Endothelial cell (in vitro differentiated cells): Measurements from ENCODE around the gene FXYD2. TPM values are rescaled to one million over a fixed set of nuclear protein-coding genes. Genes with fewer than 3 reads are reported as not detected.

Source experiments
- DNase-seq: peaks from one replicate; pipeline ENCODE4 v3.0.0; 2021; ENCODE audit warnings: low spot score
- H3K27ac Mint-ChIP-seq: one replicate; pipeline ENCODE4 v1.8.0; 2021; ENCODE audit warnings: mixed read lengths, inconsistent platforms; ENCODE audit not compliant: unreplicated experiment
- H3K27me3 Mint-ChIP-seq: one replicate; pipeline ENCODE4 v1.8.0; 2021; ENCODE audit warnings: mild to moderate bottlenecking, moderate library complexity, mixed read lengths, inconsistent platforms; ENCODE audit not compliant: unreplicated experiment
- H3K36me3 Mint-ChIP-seq: one replicate; pipeline ENCODE4 v1.8.0; 2021; ENCODE audit warnings: mild to moderate bottlenecking, low read depth, mixed read lengths, inconsistent platforms; ENCODE audit not compliant: unreplicated experiment
- H3K4me1 Mint-ChIP-seq: one replicate; pipeline ENCODE4 v1.8.0; 2021; ENCODE audit warnings: mild to moderate bottlenecking, mixed read lengths, inconsistent platforms; ENCODE audit not compliant: unreplicated experiment
- H3K4me3 Mint-ChIP-seq: one replicate; pipeline ENCODE4 v1.8.0; 2021; ENCODE audit warnings: mild to moderate bottlenecking, mixed read lengths, inconsistent platforms; ENCODE audit not compliant: unreplicated experiment
- H3K9me3 Mint-ChIP-seq: one replicate; pipeline ENCODE4 v1.8.0; 2021; ENCODE audit warnings: mixed read lengths, inconsistent platforms; ENCODE audit not compliant: unreplicated experiment
- total RNA-seq: library from RNA; stranded (reverse); fragmentation: NEBNext Ultra II Directional; extraction: Animal tissue kit (Norgen Biotek cat#: 25700); gene quantifications from one replicate; pipeline ENCODE4 v1.2.1, GENCODE V29; 2021; ENCODE audit not compliant: unreplicated experiment
- TF ChIP-seq, protein P1 (sequence below): fragments of 200-600 bp; sonication (generic); IDR thresholded peaks from one replicate; pipeline ENCODE4 v1.5.0; 2021; ENCODE audit warnings: antibody characterized with exemption; ENCODE audit not compliant: unreplicated experiment

Gene FXYD2
- total RNA-seq, 1 donor from 2014 or later = not detected

DNA sequence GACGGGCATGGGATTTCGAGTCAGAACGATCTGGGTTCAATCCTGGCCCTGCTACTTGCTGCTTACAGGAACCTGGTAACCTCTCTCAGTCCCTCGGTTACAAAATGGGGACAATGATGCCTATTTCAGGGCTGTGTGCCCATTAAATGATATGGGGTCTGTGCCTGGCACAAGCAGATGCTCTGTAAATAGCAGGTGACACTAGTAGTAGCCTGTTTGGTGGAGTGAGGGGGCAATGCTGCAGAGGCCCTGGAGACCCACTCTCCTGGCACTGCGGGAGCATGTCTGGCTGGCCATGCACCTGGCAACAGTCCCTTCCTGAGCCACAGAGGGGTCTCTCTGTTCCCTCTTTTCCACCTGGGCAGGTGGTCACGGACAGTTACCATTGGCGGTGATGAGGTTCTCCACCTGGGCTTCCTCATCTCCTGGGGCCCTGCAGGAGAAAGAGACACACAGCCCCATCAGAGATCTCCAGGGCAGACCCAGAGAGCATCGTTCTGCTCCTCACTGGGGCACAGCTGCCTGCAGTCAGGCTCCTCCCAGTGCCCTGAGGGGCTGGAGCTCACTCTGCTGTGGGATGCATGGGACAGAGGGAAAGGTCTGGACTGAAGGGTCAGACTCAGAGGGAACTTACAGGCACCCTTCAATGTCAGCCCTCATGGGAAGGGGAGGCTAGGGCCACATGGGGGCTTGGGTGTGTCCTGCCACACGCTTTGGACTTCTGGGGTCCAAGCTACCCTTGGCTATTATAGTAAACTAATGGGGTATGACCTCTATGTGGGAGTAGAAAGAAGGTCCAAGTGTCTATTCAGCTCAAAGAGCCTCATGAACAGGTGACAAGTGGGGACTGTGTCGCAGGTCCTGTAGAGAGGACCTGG lies 15.6 kb upstream of the FXYD2 start:
- no peaks in the 10 kb centered on the region for H3K9me3 Mint-ChIP-seq
- H3K4me1 Mint-ChIP-seq = no peaks in the 10 kb centered on the region
- H3K27me3 Mint-ChIP-seq = peaks cover 1% of the 10 kb centered on the region
- TF ChIP-seq, protein P1, sequence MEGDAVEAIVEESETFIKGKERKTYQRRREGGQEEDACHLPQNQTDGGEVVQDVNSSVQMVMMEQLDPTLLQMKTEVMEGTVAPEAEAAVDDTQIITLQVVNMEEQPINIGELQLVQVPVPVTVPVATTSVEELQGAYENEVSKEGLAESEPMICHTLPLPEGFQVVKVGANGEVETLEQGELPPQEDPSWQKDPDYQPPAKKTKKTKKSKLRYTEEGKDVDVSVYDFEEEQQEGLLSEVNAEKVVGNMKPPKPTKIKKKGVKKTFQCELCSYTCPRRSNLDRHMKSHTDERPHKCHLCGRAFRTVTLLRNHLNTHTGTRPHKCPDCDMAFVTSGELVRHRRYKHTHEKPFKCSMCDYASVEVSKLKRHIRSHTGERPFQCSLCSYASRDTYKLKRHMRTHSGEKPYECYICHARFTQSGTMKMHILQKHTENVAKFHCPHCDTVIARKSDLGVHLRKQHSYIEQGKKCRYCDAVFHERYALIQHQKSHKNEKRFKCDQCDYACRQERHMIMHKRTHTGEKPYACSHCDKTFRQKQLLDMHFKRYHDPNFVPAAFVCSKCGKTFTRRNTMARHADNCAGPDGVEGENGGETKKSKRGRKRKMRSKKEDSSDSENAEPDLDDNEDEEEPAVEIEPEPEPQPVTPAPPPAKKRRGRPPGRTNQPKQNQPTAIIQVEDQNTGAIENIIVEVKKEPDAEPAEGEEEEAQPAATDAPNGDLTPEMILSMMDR = no peak
- no peak overlapping the region for H3K4me3 Mint-ChIP-seq
- DNase-seq = no peak
- no peaks in the 10 kb centered on the region for H3K36me3 Mint-ChIP-seq
- no peak overlapping the region for H3K27ac Mint-ChIP-seq

GRCh38 chr11:117839380-117839881 lies 14.9 kb upstream of the FXYD2 start:
- TF ChIP-seq, protein P1 = no peak
- H3K36me3 Mint-ChIP-seq = no peaks in the 10 kb centered on the region
- H3K9me3 Mint-ChIP-seq = no peaks in the 10 kb centered on the region
- no peak overlapping the region for H3K4me3 Mint-ChIP-seq
- no peaks in the 10 kb centered on the region for H3K4me1 Mint-ChIP-seq
- H3K27ac Mint-ChIP-seq = no peak overlapping the region
- H3K27me3 Mint-ChIP-seq = peaks cover 1% of the 10 kb centered on the region
- no peak for DNase-seq

GRCh38 chr11:117838901-117839300 lies 14.4 kb upstream of the FXYD2 start:
- TF ChIP-seq, protein P1 = no peak
- Mint-ChIP-seq H3K36me3 (no peaks in the 10 kb centered on the region), H3K9me3 (no peaks in the 10 kb centered on the region), H3K27ac (no peak overlapping the region), H3K4me1 (no peaks in the 10 kb centered on the region), H3K27me3 (peaks cover 1% of the 10 kb centered on the region), H3K4me3 (no peak overlapping the region)
- no peak for DNase-seq

- H3K4me3 Mint-ChIP-seq = no peak overlapping the region
- no peaks in the 10 kb centered on the region for H3K4me1 Mint-ChIP-seq
- DNase-seq = no peak
- H3K27ac Mint-ChIP-seq = no peak overlapping the region
- H3K36me3 Mint-ChIP-seq = no peaks in the 10 kb centered on the region
- peaks cover 1% of the 10 kb centered on the region for H3K27me3 Mint-ChIP-seq
- H3K9me3 Mint-ChIP-seq = no peaks in the 10 kb centered on the region
- TF ChIP-seq, protein P1 = no peak
Observed at GRCh38 chr11:117837791-117838190, 13.2 kb upstream of the FXYD2 start.
